ENCODE results near the gene NTM. TPM values are rescaled to one million over a fixed set of nuclear protein-coding genes. Genes with fewer than 3 reads are reported as not detected.
"Not testable (repeated sequence)": the region's sequence is repeated elsewhere in the genome, so short reads cannot be mapped to it uniquely, and the experiment has no call there.

The NTM gene
- total and polyA plus RNA-seq, 12 donors = 0.43 to 3.0 (median 1.3) TPM

DNA sequence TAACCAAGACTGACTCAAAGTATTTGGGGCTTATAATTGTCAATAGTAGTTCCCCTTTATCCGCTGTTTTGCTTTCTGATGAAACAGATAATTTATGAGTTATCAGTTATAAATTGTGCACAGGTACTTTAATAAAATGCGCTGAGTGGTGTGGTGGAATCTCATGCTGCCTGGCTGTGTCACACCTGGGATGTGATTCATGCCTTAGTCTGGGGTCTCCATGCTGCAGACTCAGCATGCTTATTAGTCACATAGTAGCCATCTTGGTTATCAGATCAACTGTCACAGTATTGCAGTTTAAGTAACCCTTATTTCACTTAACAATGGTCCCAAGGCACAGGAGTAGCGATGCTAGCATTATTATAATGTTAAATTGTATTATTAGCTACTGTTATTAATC lies 995.2 kb downstream of the NTM start:
- Histone ChIP-seq H3K36me3 (no peaks in the 10 kb centered on the region), H3K27ac (no peak overlapping the region), H3K4me1 (no peaks in the 10 kb centered on the region), H3K27me3 (peaks cover 0 to 10% (median 0%) of the 10 kb centered on the region in 7 donors), H3K4me3 (no peak overlapping the region), H3K9me3 (peaks cover 0 to 9% (median 0%) of the 10 kb centered on the region in 11 donors)
- TF ChIP-seq, protein P1, sequence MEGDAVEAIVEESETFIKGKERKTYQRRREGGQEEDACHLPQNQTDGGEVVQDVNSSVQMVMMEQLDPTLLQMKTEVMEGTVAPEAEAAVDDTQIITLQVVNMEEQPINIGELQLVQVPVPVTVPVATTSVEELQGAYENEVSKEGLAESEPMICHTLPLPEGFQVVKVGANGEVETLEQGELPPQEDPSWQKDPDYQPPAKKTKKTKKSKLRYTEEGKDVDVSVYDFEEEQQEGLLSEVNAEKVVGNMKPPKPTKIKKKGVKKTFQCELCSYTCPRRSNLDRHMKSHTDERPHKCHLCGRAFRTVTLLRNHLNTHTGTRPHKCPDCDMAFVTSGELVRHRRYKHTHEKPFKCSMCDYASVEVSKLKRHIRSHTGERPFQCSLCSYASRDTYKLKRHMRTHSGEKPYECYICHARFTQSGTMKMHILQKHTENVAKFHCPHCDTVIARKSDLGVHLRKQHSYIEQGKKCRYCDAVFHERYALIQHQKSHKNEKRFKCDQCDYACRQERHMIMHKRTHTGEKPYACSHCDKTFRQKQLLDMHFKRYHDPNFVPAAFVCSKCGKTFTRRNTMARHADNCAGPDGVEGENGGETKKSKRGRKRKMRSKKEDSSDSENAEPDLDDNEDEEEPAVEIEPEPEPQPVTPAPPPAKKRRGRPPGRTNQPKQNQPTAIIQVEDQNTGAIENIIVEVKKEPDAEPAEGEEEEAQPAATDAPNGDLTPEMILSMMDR (IDR thresholded peaks at IDR 0.05) = no peak
- ATAC-seq = no peak
- no peak for DNase-seq
- intact Hi-C loops (cut with DNase I) = no loop called here
- 70 to 89% methylated on average over 3 of the region's 3 CpGs for WGBS, 2 donors

DNA sequence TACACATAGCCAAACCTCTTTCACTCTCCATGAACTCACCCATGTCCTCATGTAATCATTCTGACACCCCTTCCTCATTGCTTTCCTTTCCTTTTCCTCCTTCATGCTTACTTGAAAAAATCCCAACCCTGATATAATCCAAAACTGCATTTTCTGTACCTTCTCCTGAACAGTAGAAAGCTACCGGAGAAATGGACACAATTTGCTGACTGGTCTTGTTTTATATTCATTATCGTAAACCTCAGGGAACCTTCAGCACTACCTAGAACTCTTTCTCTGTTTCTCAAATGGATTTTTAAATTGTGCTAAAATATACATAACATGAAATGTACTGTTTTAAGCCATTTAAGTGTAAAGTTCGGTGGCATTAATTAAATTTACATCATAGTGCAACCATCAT lies 996.9 kb downstream of the NTM start:
- WGBS, 2 donors = 90 to 96% methylated on average over 3 of the region's 3 CpGs
- ATAC-seq (no peak), DNase-seq (no peak)
- H3K4me3 ChIP-seq = no peak overlapping the region
- no peaks in the 10 kb centered on the region for H3K4me1 ChIP-seq
- H3K27ac ChIP-seq = no peak overlapping the region
- TF ChIP-seq, protein P1 (IDR thresholded peaks at IDR 0.05) = no peak
- H3K36me3 ChIP-seq = no peaks in the 10 kb centered on the region
- peaks cover 0 to 7% (median 0%) of the 10 kb centered on the region in 7 donors for H3K27me3 ChIP-seq
- H3K9me3 ChIP-seq = peaks cover 0 to 9% (median 0%) of the 10 kb centered on the region in 11 donors
- intact Hi-C loops (cut with DNase I) = no loop called here

DNA sequence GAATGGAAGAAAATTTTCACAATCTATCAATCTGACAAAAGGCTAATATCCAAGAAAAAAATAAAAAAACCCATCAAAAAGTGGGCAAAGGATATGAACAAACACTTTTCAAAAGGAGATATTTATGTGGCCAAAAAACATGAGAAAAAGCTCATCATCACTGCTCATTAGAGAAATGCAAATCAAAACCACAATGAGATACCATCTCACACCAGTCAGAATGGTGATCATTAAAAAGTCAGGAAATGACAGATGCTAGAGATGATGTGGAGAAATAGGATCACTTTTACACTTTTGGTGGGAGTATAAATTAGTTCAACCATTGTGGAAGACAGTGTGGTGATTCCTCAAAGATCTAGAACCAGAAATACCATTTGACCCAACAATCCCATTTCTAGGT lies 999.7 kb downstream of the NTM start:
- H3K4me3 ChIP-seq; H3K27ac ChIP-seq; DNase-seq; H3K36me3 ChIP-seq; H3K27me3 ChIP-seq; ATAC-seq; H3K4me1 ChIP-seq; H3K9me3 ChIP-seq; intact Hi-C loops (cut with DNase I): not testable (repeated sequence)

DNA sequence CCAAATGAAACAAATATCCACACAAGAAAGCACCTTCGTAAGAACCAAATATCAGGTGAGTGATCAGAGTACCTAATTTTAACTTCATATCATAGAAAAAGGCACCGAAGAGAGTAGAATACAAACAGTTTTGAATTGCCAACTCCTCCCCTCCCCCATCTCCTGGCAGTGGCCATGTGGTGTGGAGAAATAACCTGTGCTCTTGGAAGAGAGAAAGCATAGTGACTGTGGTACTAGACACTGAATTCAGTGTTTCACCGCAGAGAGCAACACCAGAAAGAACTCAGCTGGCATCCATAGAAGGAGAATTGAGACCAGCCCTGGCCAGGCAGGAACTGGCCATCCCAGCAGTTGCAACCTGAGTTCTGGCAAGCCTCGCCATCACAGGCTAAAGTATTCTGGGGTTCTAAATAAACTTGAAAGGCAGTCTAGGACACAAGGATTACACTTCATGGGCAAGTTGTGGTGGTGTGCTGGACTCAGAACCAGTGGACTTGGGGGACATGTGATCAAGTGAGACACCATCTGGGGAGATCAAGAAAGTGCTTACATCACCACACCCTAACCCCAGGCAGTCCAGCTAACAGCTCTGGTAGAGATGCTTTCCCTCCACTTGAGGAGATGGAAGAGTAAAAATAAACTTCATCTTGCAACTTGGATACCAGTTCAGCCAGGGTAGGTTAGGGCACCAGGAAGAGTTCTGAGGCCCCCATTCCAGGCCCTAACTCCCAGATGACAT lies 1003.2 kb downstream of the NTM start:
- intact Hi-C loops (cut with DNase I) = no loop called here

DNA sequence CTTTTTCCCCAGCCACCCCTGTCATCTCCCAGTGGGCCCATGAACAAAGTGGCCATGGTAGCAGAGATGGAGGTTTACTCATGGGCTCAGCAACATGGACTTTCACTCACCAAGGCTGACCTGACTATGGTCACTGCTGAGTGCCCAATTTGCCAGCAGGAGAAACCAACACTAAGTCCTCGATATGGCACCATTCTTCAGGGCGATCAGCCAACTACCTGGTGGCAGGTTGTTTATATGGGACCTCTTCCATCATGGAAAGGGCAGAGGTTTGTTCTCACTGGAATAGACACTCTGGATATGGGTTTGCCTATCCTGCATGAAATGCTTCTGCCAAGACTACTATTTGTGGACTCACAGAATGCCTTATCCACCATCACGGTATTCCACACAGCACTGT lies 1009.1 kb downstream of the NTM start:
- no peak overlapping the region for H3K27ac ChIP-seq
- H3K9me3 ChIP-seq = peaks cover 0 to 20% (median 3%) of the 10 kb centered on the region in 11 donors
- ATAC-seq (no peak), DNase-seq (no peak)
- no peaks in the 10 kb centered on the region for H3K27me3 ChIP-seq
- intact Hi-C loops (cut with DNase I) = no loop called here
- TF ChIP-seq, protein P1 (IDR thresholded peaks at IDR 0.05) = no peak
- WGBS, 2 donors = 95 to 96% methylated on average over 3 of the region's 3 CpGs
- no peaks in the 10 kb centered on the region for H3K36me3 ChIP-seq
- no peak overlapping the region for H3K4me3 ChIP-seq
- H3K4me1 ChIP-seq = no peaks in the 10 kb centered on the region

More for the DNA sequence above, 1003.2 kb downstream of the NTM start:
- WGBS, 2 donors = 88 to 91% methylated on average over 4 of the region's 4 CpGs
- no peak overlapping the region for H3K4me3 ChIP-seq
- DNase-seq = no peak
- TF ChIP-seq, protein P1 (IDR thresholded peaks at IDR 0.05) = no peak
- no peaks in the 10 kb centered on the region for H3K36me3 ChIP-seq
- ATAC-seq = no peak
- no peaks in the 10 kb centered on the region for H3K27me3 ChIP-seq
- H3K4me1 ChIP-seq = no peaks in the 10 kb centered on the region
- peaks cover 0 to 4% (median 0%) of the 10 kb centered on the region in 11 donors for H3K9me3 ChIP-seq
- no peak overlapping the region for H3K27ac ChIP-seq
